NCI-H345 treated with DMSO at 0.1 percent for 48 hours (cell line): ENCODE measurements around the gene TMEM18.
"Not testable (repeated sequence)": the region's sequence is repeated elsewhere in the genome, so short reads cannot be mapped to it uniquely, and the experiment has no call there.

Source experiments
- DNase-seq: peaks from one replicate; lab custom pipeline; 2025; ENCODE audit not compliant: unreplicated experiment; lab: John Stamatoyannopoulos, UW

TMEM18 gene

GRCh38 chr2:694174-694573, 17.0 kb upstream of the TMEM18 start:
- no peak for DNase-seq

GRCh38 chr2:693606-694005, 16.4 kb upstream of the TMEM18 start:
- DNase-seq: no peak

- DNase-seq: no peak
These were observed 15.6 kb upstream of the TMEM18 start for GRCh38 chr2:692767-693166.

GRCh38 chr2:691821-692761, 14.9 kb upstream of the TMEM18 start:
- DNase-seq: no peak

- no peak for DNase-seq
These were observed 13.6 kb upstream of the TMEM18 start for GRCh38 chr2:690799-691198.

- no peak for DNase-seq
These were observed 12.8 kb upstream of the TMEM18 start for GRCh38 chr2:689877-690510.

- no peak for DNase-seq
These were observed 12.0 kb upstream of the TMEM18 start for GRCh38 chr2:689237-689636.

- DNase-seq: no peak
These were observed 11.4 kb upstream of the TMEM18 start for GRCh38 chr2:688504-689076.

- DNase-seq: no peak
These were observed 8.2 kb upstream of the TMEM18 start for GRCh38 chr2:685421-685820.

GRCh38 chr2:684913-685312, 7.7 kb upstream of the TMEM18 start:
- not testable (repeated sequence) for DNase-seq

- no peak for DNase-seq
These were observed 5.0 kb upstream of the TMEM18 start for GRCh38 chr2:682226-682625.

GRCh38 chr2:681312-681711, 4.1 kb upstream of the TMEM18 start:
- DNase-seq: no peak

GRCh38 chr2:680496-680895, 3.3 kb upstream of the TMEM18 start:
- no peak for DNase-seq

- DNase-seq: no peak
These were observed 1.8 kb upstream of the TMEM18 start for GRCh38 chr2:678964-679363.

GRCh38 chr2:677959-678550, 849 bp upstream of the TMEM18 start:
- DNase-seq: no peak

- peak; percentile 99 for DNase-seq
These were observed 555 bp downstream of the TMEM18 start for GRCh38 chr2:676647-677055.

- peak; percentile 32 for DNase-seq
These were observed 1.1 kb downstream of the TMEM18 start for GRCh38 chr2:675982-676646.

GRCh38 chr2:675460-675859, 1.7 kb downstream of the TMEM18 start:
- DNase-seq: no peak

GRCh38 chr2:675051-675450, 2.2 kb downstream of the TMEM18 start:
- DNase-seq: no peak

- no peak for DNase-seq
These were observed 2.8 kb downstream of the TMEM18 start for GRCh38 chr2:674321-674985.
